ENCODE results near the gene KHDC3L.

DNA sequence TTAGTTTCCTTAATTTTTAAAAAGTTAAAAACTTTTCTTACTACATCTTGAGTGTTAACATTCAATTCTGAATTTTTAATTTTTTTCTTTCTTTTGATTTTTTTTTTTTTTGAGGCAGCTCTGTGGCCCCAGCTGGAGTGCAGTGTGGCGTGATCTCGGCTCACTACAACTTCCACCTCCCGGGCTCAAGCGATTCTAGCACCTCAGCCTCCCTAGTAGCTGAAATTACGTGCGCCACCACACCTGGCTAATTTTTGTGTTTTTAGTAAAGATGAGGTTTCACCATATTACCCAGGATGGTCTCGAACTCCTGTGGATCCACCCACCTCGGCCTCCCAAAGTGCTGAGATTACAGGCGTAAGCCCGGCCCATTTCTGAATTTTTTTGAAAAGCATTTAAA is 33.4 kb downstream of the KHDC3L start:
- TF ChIP-seq, protein P1, sequence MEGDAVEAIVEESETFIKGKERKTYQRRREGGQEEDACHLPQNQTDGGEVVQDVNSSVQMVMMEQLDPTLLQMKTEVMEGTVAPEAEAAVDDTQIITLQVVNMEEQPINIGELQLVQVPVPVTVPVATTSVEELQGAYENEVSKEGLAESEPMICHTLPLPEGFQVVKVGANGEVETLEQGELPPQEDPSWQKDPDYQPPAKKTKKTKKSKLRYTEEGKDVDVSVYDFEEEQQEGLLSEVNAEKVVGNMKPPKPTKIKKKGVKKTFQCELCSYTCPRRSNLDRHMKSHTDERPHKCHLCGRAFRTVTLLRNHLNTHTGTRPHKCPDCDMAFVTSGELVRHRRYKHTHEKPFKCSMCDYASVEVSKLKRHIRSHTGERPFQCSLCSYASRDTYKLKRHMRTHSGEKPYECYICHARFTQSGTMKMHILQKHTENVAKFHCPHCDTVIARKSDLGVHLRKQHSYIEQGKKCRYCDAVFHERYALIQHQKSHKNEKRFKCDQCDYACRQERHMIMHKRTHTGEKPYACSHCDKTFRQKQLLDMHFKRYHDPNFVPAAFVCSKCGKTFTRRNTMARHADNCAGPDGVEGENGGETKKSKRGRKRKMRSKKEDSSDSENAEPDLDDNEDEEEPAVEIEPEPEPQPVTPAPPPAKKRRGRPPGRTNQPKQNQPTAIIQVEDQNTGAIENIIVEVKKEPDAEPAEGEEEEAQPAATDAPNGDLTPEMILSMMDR (IDR thresholded peaks at IDR 0.05; ENCODE audit: low read length): no peak
- TF ChIP-seq EZH2phosphoT487 (IDR thresholded peaks at IDR 0.05; ENCODE audit: low read length) (no peak), EZH2 (optimal IDR thresholded peaks at IDR 0.05; ENCODE audit: low read depth, low read length) (no peak)

Measured in MM.1S (cell line).